Measurements from ENCODE around the gene GTF2E1. TPM values are rescaled to one million over a fixed set of nuclear protein-coding genes. Genes with fewer than 3 reads are reported as not detected.

GTF2E1 gene
- total RNA-seq, 1 experiment from 2014 or later: 22.2 TPM

DNA sequence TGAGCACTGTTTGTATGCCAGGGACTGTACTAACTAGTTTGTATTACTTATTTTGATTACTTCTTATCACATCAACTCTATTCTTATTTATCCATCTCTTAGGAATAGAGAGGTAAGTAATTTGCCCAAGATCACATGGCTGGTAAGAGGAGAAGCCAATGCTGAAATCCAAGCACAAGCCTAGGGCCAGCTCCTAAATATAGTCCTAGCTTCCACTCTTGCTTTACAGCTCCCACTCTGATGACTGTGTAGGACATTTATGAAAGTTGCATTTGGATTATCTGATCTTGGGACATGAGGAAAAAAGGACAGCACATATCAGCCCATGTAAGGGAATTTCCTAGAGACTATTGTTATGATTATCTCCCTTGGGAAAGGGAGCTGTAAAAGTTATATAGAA, 58.1 kb downstream of the GTF2E1 start:
- no peaks in the 10 kb centered on the region for H3F3A ChIP-seq (ENCODE audit: insufficient read depth, low read depth)
- H3K4me2 ChIP-seq: no peak overlapping the region
- TF ChIP-seq EZH2 (IDR thresholded peaks at IDR 0.05; ENCODE audit: low read depth): no peak
- TF ChIP-seq, protein P1, sequence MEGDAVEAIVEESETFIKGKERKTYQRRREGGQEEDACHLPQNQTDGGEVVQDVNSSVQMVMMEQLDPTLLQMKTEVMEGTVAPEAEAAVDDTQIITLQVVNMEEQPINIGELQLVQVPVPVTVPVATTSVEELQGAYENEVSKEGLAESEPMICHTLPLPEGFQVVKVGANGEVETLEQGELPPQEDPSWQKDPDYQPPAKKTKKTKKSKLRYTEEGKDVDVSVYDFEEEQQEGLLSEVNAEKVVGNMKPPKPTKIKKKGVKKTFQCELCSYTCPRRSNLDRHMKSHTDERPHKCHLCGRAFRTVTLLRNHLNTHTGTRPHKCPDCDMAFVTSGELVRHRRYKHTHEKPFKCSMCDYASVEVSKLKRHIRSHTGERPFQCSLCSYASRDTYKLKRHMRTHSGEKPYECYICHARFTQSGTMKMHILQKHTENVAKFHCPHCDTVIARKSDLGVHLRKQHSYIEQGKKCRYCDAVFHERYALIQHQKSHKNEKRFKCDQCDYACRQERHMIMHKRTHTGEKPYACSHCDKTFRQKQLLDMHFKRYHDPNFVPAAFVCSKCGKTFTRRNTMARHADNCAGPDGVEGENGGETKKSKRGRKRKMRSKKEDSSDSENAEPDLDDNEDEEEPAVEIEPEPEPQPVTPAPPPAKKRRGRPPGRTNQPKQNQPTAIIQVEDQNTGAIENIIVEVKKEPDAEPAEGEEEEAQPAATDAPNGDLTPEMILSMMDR (conservative IDR thresholded peaks at IDR 0.05): no peak
- H4K20me1 ChIP-seq (ENCODE audit: insufficient read depth): no peaks in the 10 kb centered on the region
- BruUV-seq (replicated peaks): no TSS peak
- H3K27me3 ChIP-seq (ENCODE audit: insufficient read depth, low read depth): no peaks in the 10 kb centered on the region
- no peak overlapping the region for H2AFZ ChIP-seq
- DNase-seq: no peak
- CTCF ChIA-PET: no interaction called here
- no peaks in the 10 kb centered on the region for H3K9me3 ChIP-seq (ENCODE audit: insufficient read depth, low read depth)
- intact Hi-C loops (cut with micrococcal nuclease; ENCODE audit: unreplicated experiment): no loop called here
- H3K27ac ChIP-seq: no peak overlapping the region
- H3K79me2 ChIP-seq (ENCODE audit: low read depth): no peaks in the 10 kb centered on the region
- POLR2A ChIA-PET (ENCODE audit: unreplicated experiment): interaction anchor here (0.5 kb wide), 1 partner anchor 47 kb away, joined by 3 read pairs; no protein-coding TSS in a partner anchor
- no peaks in the 10 kb centered on the region for H3K4me1 ChIP-seq (replicated peaks; ENCODE audit: insufficient read depth)
- no peaks in the 10 kb centered on the region for H3K36me3 ChIP-seq (ENCODE audit: low read depth)
- H3K4me3 ChIP-seq: no peak overlapping the region
- no peaks in the 10 kb centered on the region for H3K9me2 ChIP-seq (ENCODE audit: insufficient read depth)

DNA sequence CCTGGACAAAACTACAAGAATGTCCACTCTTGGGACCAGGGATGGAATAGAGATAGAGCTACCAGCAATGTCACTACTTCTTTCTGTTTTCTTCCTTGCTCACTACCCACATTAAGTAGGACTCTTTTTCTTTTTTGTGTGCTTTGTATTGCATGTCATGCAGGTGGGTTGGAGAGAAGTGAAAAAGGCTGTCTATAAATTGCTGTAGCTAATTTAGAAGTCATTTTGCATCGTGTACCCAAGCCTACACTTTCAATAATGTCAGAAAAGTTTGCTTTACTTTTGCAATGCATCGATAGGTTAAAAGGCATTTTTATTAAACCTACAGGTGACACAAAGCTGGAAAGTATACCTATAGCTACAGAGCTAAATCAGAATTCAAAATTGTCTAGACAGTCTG, 58.9 kb downstream of the GTF2E1 start:
- no peaks in the 10 kb centered on the region for H3F3A ChIP-seq (ENCODE audit: insufficient read depth, low read depth)
- H4K20me1 ChIP-seq (ENCODE audit: insufficient read depth): no peaks in the 10 kb centered on the region
- no peak overlapping the region for H3K27ac ChIP-seq
- no TSS peak for BruUV-seq (replicated peaks)
- H3K9me3 ChIP-seq (ENCODE audit: insufficient read depth, low read depth): no peaks in the 10 kb centered on the region
- H3K4me3 ChIP-seq: no peak overlapping the region
- no peak overlapping the region for H2AFZ ChIP-seq
- DNase-seq: no peak
- H3K36me3 ChIP-seq (ENCODE audit: low read depth): no peaks in the 10 kb centered on the region
- no peaks in the 10 kb centered on the region for H3K27me3 ChIP-seq (ENCODE audit: insufficient read depth, low read depth)
- H3K4me2 ChIP-seq: no peak overlapping the region
- no peaks in the 10 kb centered on the region for H3K79me2 ChIP-seq (ENCODE audit: low read depth)
- TF ChIP-seq EZH2 (IDR thresholded peaks at IDR 0.05; ENCODE audit: low read depth): no peak
- TF ChIP-seq, protein P1 (conservative IDR thresholded peaks at IDR 0.05): no peak
- H3K9me2 ChIP-seq (ENCODE audit: insufficient read depth): no peaks in the 10 kb centered on the region
- H3K4me1 ChIP-seq (replicated peaks; ENCODE audit: insufficient read depth): no peaks in the 10 kb centered on the region
- ChIA-PET POLR2A (ENCODE audit: unreplicated experiment) (interaction anchor here (0.5 kb wide), 1 partner anchor 48 kb away, joined by 3 read pairs; no protein-coding TSS in a partner anchor), CTCF (no interaction called here)
- intact Hi-C loops (cut with micrococcal nuclease; ENCODE audit: unreplicated experiment): no loop called here

DNA sequence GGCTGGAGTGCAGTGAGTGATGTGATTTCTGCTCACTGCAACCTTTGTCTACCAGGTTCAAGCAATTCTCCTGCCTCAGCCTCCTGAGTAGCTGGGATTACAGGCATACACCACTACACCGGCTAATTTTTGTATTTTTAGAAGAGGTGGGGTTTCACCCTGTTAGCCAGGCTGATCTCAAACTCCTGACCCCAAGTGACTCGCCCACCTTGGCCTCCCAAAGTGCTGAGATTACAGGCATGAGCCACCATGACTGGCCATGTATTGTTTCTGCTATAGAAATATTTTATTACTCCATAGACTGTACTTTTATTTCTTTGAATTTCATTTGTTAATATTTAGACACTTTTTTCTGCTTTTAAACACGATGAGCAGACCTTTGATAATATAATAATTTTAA, 60.4 kb downstream of the GTF2E1 start:
- BruUV-seq (replicated peaks): no TSS peak
- H3F3A ChIP-seq (ENCODE audit: insufficient read depth, low read depth): no peaks in the 10 kb centered on the region

More for the DNA sequence above, 60.4 kb downstream of the GTF2E1 start:
- no peaks in the 10 kb centered on the region for H3K9me3 ChIP-seq (ENCODE audit: insufficient read depth, low read depth)
- H3K36me3 ChIP-seq (ENCODE audit: low read depth): no peaks in the 10 kb centered on the region
- no peak overlapping the region for H3K4me3 ChIP-seq
- no peak overlapping the region for H3K4me2 ChIP-seq
- H3K9me2 ChIP-seq (ENCODE audit: insufficient read depth): no peaks in the 10 kb centered on the region
- no peak overlapping the region for H2AFZ ChIP-seq
- CTCF ChIA-PET: interaction anchor here (0.6 kb wide), 1 partner anchor 9 kb away, joined by 6 read pairs; no protein-coding TSS in a partner anchor
- TF ChIP-seq EZH2 (IDR thresholded peaks at IDR 0.05; ENCODE audit: low read depth): no peak
- TF ChIP-seq, protein P1 (conservative IDR thresholded peaks at IDR 0.05): no peak
- H3K27me3 ChIP-seq (ENCODE audit: insufficient read depth, low read depth): no peaks in the 10 kb centered on the region
- DNase-seq: no peak
- POLR2A ChIA-PET (ENCODE audit: unreplicated experiment): no interaction called here
- H3K27ac ChIP-seq: no peak overlapping the region
- intact Hi-C loops (cut with micrococcal nuclease; ENCODE audit: unreplicated experiment): no loop called here
- H3K79me2 ChIP-seq (ENCODE audit: low read depth): no peaks in the 10 kb centered on the region
- H4K20me1 ChIP-seq (ENCODE audit: insufficient read depth): no peaks in the 10 kb centered on the region
- H3K4me1 ChIP-seq (replicated peaks; ENCODE audit: insufficient read depth): no peaks in the 10 kb centered on the region

All from PC-9 (cell line).